HG02852 (cell line): ENCODE data around the gene HOOK1.
"Not testable (repeated sequence)": the region's sequence is repeated elsewhere in the genome, so short reads cannot be mapped to it uniquely, and the experiment has no call there.

Source experiments
- ATAC-seq: cut with Tn5 transposase; IDR thresholded peaks from one replicate; pipeline ENCODE4 v1.9.1; 2021; ENCODE audit warnings: mild to moderate bottlenecking, moderate library complexity; ENCODE audit not compliant: unreplicated experiment

The HOOK1 gene

GRCh38 chr1:59880735-59881134 lies 66.0 kb downstream of the HOOK1 start:
- ATAC-seq = no peak

GRCh38 chr1:59885160-59885832 lies 70.5 kb downstream of the HOOK1 start:
- ATAC-seq = no peak

- ATAC-seq = no peak
Measured at GRCh38 chr1:59892841-59893811, 78.4 kb downstream of the HOOK1 start.

- no peak for ATAC-seq
Measured at GRCh38 chr1:59897165-59897564, 82.4 kb downstream of the HOOK1 start.

GRCh38 chr1:59898927-59899326 lies 84.2 kb downstream of the HOOK1 start:
- no peak for ATAC-seq

GRCh38 chr1:59900640-59901039 lies 85.9 kb downstream of the HOOK1 start:
- ATAC-seq = no peak

- ATAC-seq = no peak
Measured at GRCh38 chr1:59901770-59902388, 87.1 kb downstream of the HOOK1 start.

GRCh38 chr1:59903141-59903754 lies 88.5 kb downstream of the HOOK1 start:
- ATAC-seq = no peak

- ATAC-seq = no peak
Measured at GRCh38 chr1:59906931-59907330, 92.2 kb downstream of the HOOK1 start.

GRCh38 chr1:59908084-59908483 lies 93.3 kb downstream of the HOOK1 start:
- no peak for ATAC-seq

GRCh38 chr1:59908682-59909081 lies 93.9 kb downstream of the HOOK1 start:
- ATAC-seq = no peak

- not testable (repeated sequence) for ATAC-seq
Measured at GRCh38 chr1:59914791-59915286, 100.1 kb downstream of the HOOK1 start.

- ATAC-seq = no peak
Measured at GRCh38 chr1:59915516-59915915, 100.8 kb downstream of the HOOK1 start.

GRCh38 chr1:59917026-59917784 lies 102.5 kb downstream of the HOOK1 start:
- ATAC-seq = no peak

GRCh38 chr1:59917785-59918180 lies 103.0 kb downstream of the HOOK1 start:
- no peak for ATAC-seq

GRCh38 chr1:59919746-59920145 lies 105.0 kb downstream of the HOOK1 start:
- ATAC-seq = no peak

GRCh38 chr1:59921258-59921899 lies 106.6 kb downstream of the HOOK1 start:
- not testable (repeated sequence) for ATAC-seq

GRCh38 chr1:59924653-59925052 lies 109.9 kb downstream of the HOOK1 start:
- ATAC-seq = no peak
